Astrocyte (in vitro differentiated cells and primary cell): ENCODE data around the gene ADSS1. TPM values are rescaled to one million over a fixed set of nuclear protein-coding genes. Genes with fewer than 3 reads are reported as not detected.

Experiments used
- DNase-seq: peaks from one replicate; pipeline ENCODE4 v3.0.0-alpha.2; 2010; ENCODE audit warnings: low read depth
- FAIRE-seq: peaks from 2 replicates; lab custom pipeline; 2011; peaks lifted over from hg19 to GRCh38; lab: Jason Lieb, UNC
- H2AFZ ChIP-seq: 2 replicates; pipeline ENCODE4 v1.6.0; 2012; ENCODE audit warnings: low read depth, low read length, inconsistent platforms
- H3K27ac ChIP-seq: 2 replicates; pipeline ENCODE4 v1.5.1; 2011; ENCODE audit warnings: low read depth, low read length, inconsistent platforms
- H3K27me3 ChIP-seq: 2 replicates; pipeline ENCODE4 v1.6.0; 2011; ENCODE audit warnings: low read length, inconsistent platforms; ENCODE audit not compliant: insufficient read depth
- H3K36me3 ChIP-seq: 2 replicates; pipeline ENCODE4 v1.5.1; 2011; ENCODE audit warnings: low read length, inconsistent platforms; ENCODE audit not compliant: insufficient read depth
- H3K4me1 ChIP-seq: 2 replicates; pipeline ENCODE4 v1.5.1; 2011; ENCODE audit warnings: low read length, inconsistent platforms; ENCODE audit not compliant: insufficient read depth
- H3K4me2 ChIP-seq: 2 replicates; pipeline ENCODE4 v1.6.0; 2012; ENCODE audit warnings: low read length, inconsistent platforms
- H3K4me3 ChIP-seq: 2 replicates; pipeline ENCODE4 v1.5.1; 2011; ENCODE audit warnings: low read depth, mild to moderate bottlenecking, low read length, inconsistent platforms; ENCODE audit not compliant: insufficient read depth
- H3K79me2 ChIP-seq: 2 replicates; pipeline ENCODE4 v1.6.0; 2012; ENCODE audit warnings: mild to moderate bottlenecking, low read length, inconsistent platforms; ENCODE audit not compliant: insufficient read depth
- H3K9ac ChIP-seq: 2 replicates; pipeline ENCODE4 v1.6.0; 2012; ENCODE audit warnings: mild to moderate bottlenecking, low read length, inconsistent platforms
- H3K9me3 ChIP-seq: 2 replicates; pipeline ENCODE4 v1.5.1; 2012; ENCODE audit warnings: low read depth, mild to moderate bottlenecking, low read length, inconsistent platforms; ENCODE audit not compliant: insufficient read depth
- H4K20me1 ChIP-seq: 2 replicates; pipeline ENCODE4 v1.6.0; 2012; ENCODE audit warnings: low read length, inconsistent platforms; ENCODE audit not compliant: insufficient read depth
- H3K27ac Mint-ChIP-seq: one replicate; pipeline ENCODE4 v1.8.0; 2021; ENCODE audit warnings: mild to moderate bottlenecking, mixed read lengths; ENCODE audit not compliant: unreplicated experiment
- H3K27me3 Mint-ChIP-seq: one replicate; pipeline ENCODE4 v1.8.0; 2021; ENCODE audit warnings: low read depth, mixed read lengths; ENCODE audit not compliant: unreplicated experiment
- H3K36me3 Mint-ChIP-seq: one replicate; pipeline ENCODE4 v1.8.0; 2021; ENCODE audit warnings: low read depth, mixed read lengths; ENCODE audit not compliant: unreplicated experiment
- H3K4me1 Mint-ChIP-seq: one replicate; pipeline ENCODE4 v1.8.0; 2021; ENCODE audit warnings: low read depth, mixed read lengths; ENCODE audit not compliant: unreplicated experiment
- H3K4me3 Mint-ChIP-seq: one replicate; pipeline ENCODE4 v1.8.0; 2021; ENCODE audit warnings: mild to moderate bottlenecking, moderate library complexity, mixed read lengths; ENCODE audit not compliant: unreplicated experiment
- H3K9me3 Mint-ChIP-seq: one replicate; pipeline ENCODE4 v1.8.0; 2021; ENCODE audit warnings: mild to moderate bottlenecking, mixed read lengths; ENCODE audit not compliant: unreplicated experiment
- CTCF ChIP-seq: IDR thresholded peaks from 2 replicates; pipeline ENCODE4 v1.5.1; 2011; ENCODE audit warnings: low read depth, mild to moderate bottlenecking, inconsistent platforms, low read length, moderate library complexity; ENCODE audit not compliant: insufficient read depth
- EZH2 ChIP-seq: IDR thresholded peaks from 2 replicates; pipeline ENCODE4 v1.6.1; 2012; ENCODE audit warnings: mild to moderate bottlenecking, low read length, inconsistent platforms; ENCODE audit not compliant: insufficient read depth
- total RNA-seq: library from RNA; stranded (reverse); gene quantifications from 2 replicates; pipeline ENCODE4 v1.2.1, GENCODE V29; 2021

Gene ADSS1
- total RNA-seq, 1 donor from 2014 or later, result 4.4 TPM

GRCh38 chr14:104739546-104740516 lies 15.8 kb downstream of the ADSS1 start:
- Mint-ChIP-seq H3K9me3 (no peaks in the 10 kb centered on the region), H3K4me3 (no peak overlapping the region), H3K4me1 (peaks cover 12% of the 10 kb centered on the region), H3K27ac (no peak overlapping the region), H3K36me3 (peaks cover 3% of the 10 kb centered on the region), H3K27me3 (peaks cover 3% of the 10 kb centered on the region)
- Histone ChIP-seq H3K27me3 (no peaks in the 10 kb centered on the region), H3K9ac (no peak overlapping the region), H3K79me2 (no peaks in the 10 kb centered on the region), H4K20me1 (no peaks in the 10 kb centered on the region), H3K36me3 (no peaks in the 10 kb centered on the region), H3K4me3 (no peak overlapping the region), H2AFZ (no peak overlapping the region), H3K4me1 (peaks cover 12% of the 10 kb centered on the region), H3K4me2 (no peak overlapping the region), H3K27ac (no peak overlapping the region), H3K9me3 (no peaks in the 10 kb centered on the region)
- FAIRE-seq, result no peak
- DNase-seq, result no peak
- TF ChIP-seq CTCF (no peak), EZH2 (no peak)

DNA sequence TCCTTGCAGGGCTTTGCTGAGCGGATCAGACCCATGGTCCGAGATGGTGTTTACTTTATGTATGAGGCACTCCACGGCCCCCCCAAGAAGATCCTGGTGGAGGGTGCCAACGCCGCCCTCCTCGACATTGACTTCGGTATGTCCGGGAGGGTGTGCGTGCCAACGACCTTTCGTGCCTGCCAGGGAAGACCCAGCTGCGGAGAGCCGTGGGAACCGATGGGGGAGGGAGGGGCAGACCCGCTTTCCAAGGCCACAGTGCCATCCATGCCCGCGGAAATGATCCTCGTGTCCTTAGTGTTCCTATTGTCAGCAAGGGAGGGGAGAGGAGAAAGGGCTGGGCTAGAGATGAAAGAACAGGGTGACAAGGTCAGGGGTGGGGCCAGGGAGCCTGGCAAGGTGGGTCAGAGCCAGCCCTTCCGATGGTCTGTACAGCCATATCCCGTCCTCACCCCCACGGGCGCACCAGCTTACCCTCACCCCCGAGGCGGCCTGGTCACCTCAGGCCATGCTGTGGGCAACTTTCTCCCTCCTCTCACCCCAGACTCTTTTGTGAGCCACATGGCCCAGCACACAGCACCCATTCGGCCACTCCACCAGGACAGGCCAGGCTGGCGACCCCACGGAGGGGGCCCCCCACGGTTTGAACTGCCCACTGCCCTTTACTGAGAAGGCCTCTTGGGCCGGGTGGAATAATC lies 17.2 kb downstream of the ADSS1 start:
- Histone ChIP-seq H3K79me2 (no peaks in the 10 kb centered on the region), H3K9ac (no peak overlapping the region), H3K27me3 (no peaks in the 10 kb centered on the region), H3K4me3 (no peak overlapping the region), H3K27ac (no peak overlapping the region), H3K4me2 (no peak overlapping the region), H3K36me3 (no peaks in the 10 kb centered on the region), H4K20me1 (no peaks in the 10 kb centered on the region), H3K9me3 (no peaks in the 10 kb centered on the region), H2AFZ (no peak overlapping the region), H3K4me1 (peaks cover 6% of the 10 kb centered on the region)
- DNase-seq (no peak), FAIRE-seq (no peak)
- peaks cover 3% of the 10 kb centered on the region for H3K36me3 Mint-ChIP-seq
- TF ChIP-seq CTCF, result no peak
- no peak for TF ChIP-seq EZH2
- no peak overlapping the region for H3K4me3 Mint-ChIP-seq
- H3K4me1 Mint-ChIP-seq, result peaks cover 12% of the 10 kb centered on the region
- H3K27ac Mint-ChIP-seq, result no peak overlapping the region
- H3K27me3 Mint-ChIP-seq, result peaks cover 3% of the 10 kb centered on the region
- no peaks in the 10 kb centered on the region for H3K9me3 Mint-ChIP-seq
